HCT116 (cell line): ENCODE results near the gene MUC3A. TPM values are rescaled to one million over a fixed set of nuclear protein-coding genes. Genes with fewer than 3 reads are reported as not detected.

Experiments used
- ATAC-seq: fragments of 200-7000 bp; cut with Tn5 transposase; 2 replicates; pipeline ENCODE4 v1.9.1; 2020; ENCODE audit warnings: mild to moderate bottlenecking, moderate library complexity
- BruUV-seq: library from RNA; stranded (reverse); fragments of 400-500 nt; replicated peaks from 2 replicates; lab custom pipeline; 2021; lab: Mats Ljungman, UMichigan
- CTCF ChIA-PET: fragments of 300-600 bp; sonication (Branson Sonifier 250); formaldehyde crosslinking; loops from one replicate; lab custom pipeline; 2021; ENCODE audit warnings: antibody characterized with exemption; lab: Charles Lee
- POLR2A ChIA-PET: fragments of 300-600, 350-600 bp; sonication (Branson Sonifier 250); formaldehyde crosslinking; loops from one replicate; lab custom pipeline; 2021; ENCODE audit warnings: antibody characterized with exemption; lab: Charles Lee
- RAD21 ChIA-PET, 2 experiments: fragments of 300-600 bp; sonication (Branson Sonifier 250); formaldehyde crosslinking; loops; one replicate each; lab custom pipeline; 2023; ENCODE audit warnings: low total read pairs in 2 of 2; ENCODE audit not compliant: uncharacterized antibody in 2 of 2, unreplicated experiment in 2 of 2, low non-redundant PET in 1 of 2; lab: Charles Lee
- DNase-seq: peaks from one replicate; pipeline ENCODE4 v3.0.0-alpha.2; 2010; ENCODE audit warnings: low read depth, low spot score
- H2AFZ ChIP-seq: fragments of 200-600 bp; shearing (Covaris generic), sonication (generic); 2 replicates; pipeline ENCODE4 v1.6.1; 2017; ENCODE audit warnings: low read depth, mixed run types, mixed read lengths, antibody characterized with exemption, low read length; ENCODE audit not compliant: poor library complexity, severe bottlenecking
- H3K27ac ChIP-seq: 2 replicates; pipeline ENCODE4 v1.5.1; 2012; ENCODE audit warnings: low read depth, low read length
- H3K27me3 ChIP-seq: fragments of 200-600 bp; sonication (generic); 2 replicates; pipeline ENCODE4 v1.6.1; 2016; ENCODE audit warnings: mixed run types, low read length, mixed read lengths; ENCODE audit not compliant: insufficient read depth
- H3K36me3 ChIP-seq, 2 experiments: fragments of 200-500 bp in 1 of 2; fragments of 200-600 bp in 1 of 2; sonication (Bioruptor generic) in 1 of 2; sonication (generic) in 1 of 2; 2 replicates each; pipeline versions ENCODE4 v1.5.1 to v1.6.1; 2014 to 2016; ENCODE audit warnings: low read length in 2 of 2, inconsistent platforms in 1 of 2, mixed read lengths in 1 of 2, mixed run types in 1 of 2; ENCODE audit not compliant: insufficient read depth in 2 of 2, control insufficient read depth in 1 of 2
- H3K4me1 ChIP-seq, 2 experiments: fragments of 200-600 bp in 1 of 2; sonication (generic) in 1 of 2; 2 replicates each; pipeline versions ENCODE4 v1.5.1 to v1.6.1; 2012 to 2017; ENCODE audit warnings: low read length in 2 of 2, inconsistent platforms in 1 of 2, mild to moderate bottlenecking in 1 of 2, mixed read lengths in 1 of 2, mixed run types in 1 of 2, moderate library complexity in 1 of 2; ENCODE audit not compliant: insufficient read depth in 2 of 2, control insufficient read depth in 1 of 2
- H3K4me2 ChIP-seq: fragments of 200-600 bp; sonication (generic); 2 replicates; pipeline ENCODE4 v1.6.1; 2017; ENCODE audit warnings: mixed run types, low read length, mixed read lengths
- H3K4me3 ChIP-seq, 2 experiments: fragments of 200-600 bp in 1 of 2; sonication (generic) in 1 of 2; replicated peaks in 1 of 2; 2 replicates each; pipeline ENCODE4 v1.5.1; 2011 to 2016; ENCODE audit warnings: low read length in 2 of 2, control low read depth in 1 of 2, low read depth in 1 of 2, mild to moderate bottlenecking in 1 of 2, mixed read lengths in 1 of 2, mixed run types in 1 of 2
- H3K79me2 ChIP-seq: fragments of 200-600 bp; sonication (generic); 2 replicates; pipeline ENCODE4 v1.6.1; 2017; ENCODE audit warnings: mild to moderate bottlenecking, mixed run types, low read length, moderate library complexity, mixed read lengths; ENCODE audit not compliant: insufficient read depth
- H3K9ac ChIP-seq: fragments of 200-600 bp; sonication (generic); 2 replicates; pipeline ENCODE4 v1.6.1; 2016; ENCODE audit warnings: low read length, mixed read lengths
- H3K9me2 ChIP-seq: fragments of 200-600 bp; sonication (generic), shearing (Covaris generic); 2 replicates; pipeline ENCODE4 v1.6.1; 2017; ENCODE audit warnings: mixed run types, mild to moderate bottlenecking, moderate library complexity; ENCODE audit not compliant: insufficient read depth
- H3K9me3 ChIP-seq, 2 experiments: fragments of 200-500 bp in 1 of 2; fragments of 200-600 bp in 1 of 2; sonication (Bioruptor generic) in 1 of 2; sonication (generic) in 1 of 2; 2 replicates each; pipeline ENCODE4 v1.6.1; 2014 to 2017; ENCODE audit warnings: low read length in 2 of 2, mixed read lengths in 2 of 2, inconsistent platforms in 1 of 2, low read depth in 1 of 2, mild to moderate bottlenecking in 1 of 2, mixed run types in 1 of 2, moderate library complexity in 1 of 2; ENCODE audit not compliant: control insufficient read depth in 1 of 2, insufficient read depth in 1 of 2
- H4K20me1 ChIP-seq: fragments of 200-600 bp; sonication (generic), shearing (Covaris generic); 2 replicates; pipeline ENCODE4 v1.6.1; 2017; ENCODE audit warnings: mixed run types, mild to moderate bottlenecking, moderate library complexity; ENCODE audit not compliant: insufficient read depth
- ATF3 ChIP-seq: IDR thresholded peaks from 2 replicates; pipeline ENCODE4 v1.6.1; 2012
- CBX3 ChIP-seq: IDR thresholded peaks from 2 replicates; pipeline ENCODE4 v1.6.1; 2012; ENCODE audit warnings: low read depth
- CEBPB ChIP-seq: IDR thresholded peaks from 2 replicates; pipeline ENCODE4 v1.6.1; 2012; ENCODE audit warnings: low read depth
- CTCF ChIP-seq, 3 experiments: fragments of 200-600 bp in 1 of 3; sonication (generic) in 1 of 3; IDR thresholded peaks in 2 of 3; conservative IDR thresholded peaks in 1 of 3; 2 replicates each; pipeline ENCODE4 v1.5.1; 2012 to 2017; ENCODE audit warnings: low read depth in 2 of 3, low read length in 2 of 3, antibody characterized with exemption in 1 of 3, borderline replicate concordance in 1 of 3, control low read depth in 1 of 3, mild to moderate bottlenecking in 1 of 3, mixed read lengths in 1 of 3, mixed run types in 1 of 3, moderate library complexity in 1 of 3; ENCODE audit not compliant: insufficient read depth in 1 of 3
- ELF1 ChIP-seq: IDR thresholded peaks from 2 replicates; pipeline ENCODE4 v1.6.1; 2012; ENCODE audit warnings: low read depth, borderline replicate concordance
- EZH2phosphoT487 ChIP-seq: fragments of 200-600 bp; IDR thresholded peaks from 2 replicates; pipeline ENCODE4 v1.6.1; 2018; ENCODE audit warnings: antibody characterized with exemption, borderline replicate concordance
- MAX ChIP-seq: IDR thresholded peaks from 2 replicates; pipeline ENCODE4 v1.6.1; 2012
- POLR2A ChIP-seq: IDR thresholded peaks from 2 replicates; pipeline ENCODE4 v1.7.0; 2011; ENCODE audit warnings: borderline replicate concordance; ENCODE audit not compliant: insufficient read depth, insufficient read length; ENCODE audit errors: extremely low read depth
- POLR2AphosphoS5 ChIP-seq: IDR thresholded peaks from 2 replicates; pipeline ENCODE4 v1.6.1; 2011; ENCODE audit warnings: mild to moderate bottlenecking, low read depth, low read length, moderate library complexity
- RAD21 ChIP-seq: IDR thresholded peaks from 2 replicates; pipeline ENCODE4 v1.6.1; 2012; ENCODE audit warnings: low read depth, mild to moderate bottlenecking
- SIN3A ChIP-seq: IDR thresholded peaks from 2 replicates; pipeline ENCODE4 v1.6.1; 2012; ENCODE audit warnings: low read depth
- SRF ChIP-seq: IDR thresholded peaks from 2 replicates; pipeline ENCODE4 v1.6.1; 2012; ENCODE audit warnings: low read depth
- ZBTB33 ChIP-seq: IDR thresholded peaks from 2 replicates; pipeline ENCODE4 v1.6.1; 2011; ENCODE audit warnings: mild to moderate bottlenecking, low read length, moderate library complexity; ENCODE audit not compliant: insufficient replicate concordance; ENCODE audit errors: extremely low read depth
- ZFX ChIP-seq: fragments of 450-650 bp; IDR thresholded peaks from 2 replicates; pipeline ENCODE4 v1.6.1; 2017
- ZNF274 ChIP-seq: fragments of 200-500 bp; sonication (Bioruptor generic); IDR thresholded peaks from 2 replicates; pipeline ENCODE4 v1.6.1; 2014; ENCODE audit warnings: mild to moderate bottlenecking, low read depth, low read length, inconsistent platforms
- intact Hi-C: fragments of 100-400 bp; cut with micrococcal nuclease; formaldehyde crosslinking; loops from 2 replicates; pipeline ENCODE4 v1.10.0; 2022
- total RNA-seq: library from RNA; stranded (reverse); gene quantifications from one replicate; pipeline ENCODE4 v1.2.1, GENCODE V29; 2021; ENCODE audit not compliant: unreplicated experiment

The MUC3A gene
- total RNA-seq, 1 experiment from 2014 or later: 30.8 TPM

- no peak overlapping the region for H3K27ac ChIP-seq
- POLR2A ChIA-PET: no interaction called here
- DNase-seq: no peak
- H4K20me1 ChIP-seq: no peaks in the 10 kb centered on the region
- H2AFZ ChIP-seq: no peak overlapping the region
- no peak for TF ChIP-seq MAX
- no peak for TF ChIP-seq CEBPB
- TF ChIP-seq SIN3A: no peak
- no peak for TF ChIP-seq POLR2A
- TF ChIP-seq ZFX: no peak
- TF ChIP-seq ZBTB33: no peak
- no peak for TF ChIP-seq ZNF274
- no peak for TF ChIP-seq CBX3
- no peak for TF ChIP-seq SRF
- no peak for TF ChIP-seq ATF3
- no peak for TF ChIP-seq ELF1
- no peak for TF ChIP-seq CTCF (IDR thresholded peaks at IDR 0.05 in 2 of 3, conservative IDR thresholded peaks at IDR 0.05 in 1 of 3; ENCODE audit: borderline replicate concordance in 1 of 3, insufficient read depth in 1 of 3, low read depth in 2 of 3, low read length in 2 of 3)
- TF ChIP-seq EZH2phosphoT487: no peak
- TF ChIP-seq POLR2AphosphoS5: no peak
- TF ChIP-seq RAD21: no peak
- no peak overlapping the region for H3K9ac ChIP-seq
- intact Hi-C loops: no loop called here
- no TSS peak for BruUV-seq
- H3K27me3 ChIP-seq: no peaks in the 10 kb centered on the region
- ATAC-seq: no peak
- H3K4me2 ChIP-seq: no peak overlapping the region
- no peaks in the 10 kb centered on the region for H3K9me2 ChIP-seq
- no peaks in the 10 kb centered on the region for H3K36me3 ChIP-seq
- H3K4me3 ChIP-seq: no peak overlapping the region
- CTCF ChIA-PET: no interaction called here
- no peaks in the 10 kb centered on the region for H3K9me3 ChIP-seq
- RAD21 ChIA-PET: no interaction called here
- H3K4me1 ChIP-seq: peaks cover 0 to under 1% of the 10 kb centered on the region in 2 experiments; a peak in 1 of 4 replicates
- H3K79me2 ChIP-seq: no peaks in the 10 kb centered on the region
Measured at GRCh38 chr7:100978300-100978699, 29.0 kb downstream of the MUC3A start.
